Neuronal stem cell (in vitro differentiated cells): ENCODE results near the gene HSPB1.
A peak's percentile ranks its signal among the peaks of the same experiment; 100 is the strongest.

ENCODE experiments used
- DNase-seq: peaks from one replicate; pipeline ENCODE4 v3.0.0-alpha.2; 2013; ENCODE audit warnings: low spot score
- H2AFZ ChIP-seq: one replicate; pipeline ENCODE4 v1.6.1; 2013; ENCODE audit warnings: mild to moderate bottlenecking, low read length, inconsistent platforms
- H2AK5ac ChIP-seq: 2 replicates; pipeline ENCODE4 v1.6.1; 2013; ENCODE audit warnings: low read depth, mild to moderate bottlenecking, inconsistent platforms, low read length, moderate library complexity, mixed read lengths
- H2BK120ac ChIP-seq: 2 replicates; pipeline ENCODE4 v1.6.1; 2013; ENCODE audit warnings: low read depth, mild to moderate bottlenecking, inconsistent platforms, low read length, moderate library complexity, mixed read lengths
- H2BK12ac ChIP-seq: one replicate; pipeline ENCODE4 v1.6.1; 2013; ENCODE audit warnings: low read length, inconsistent platforms
- H2BK15ac ChIP-seq: 2 replicates; pipeline ENCODE4 v1.6.1; 2013; ENCODE audit warnings: mild to moderate bottlenecking, low read length, inconsistent platforms, mixed read lengths
- H2BK5ac ChIP-seq: one replicate; pipeline ENCODE4 v1.6.1; 2013; ENCODE audit warnings: inconsistent platforms, mild to moderate bottlenecking, low read length, moderate library complexity
- H3K14ac ChIP-seq: one replicate; pipeline ENCODE4 v1.6.1; 2013; ENCODE audit warnings: low read length, inconsistent platforms
- H3K18ac ChIP-seq: 2 replicates; pipeline ENCODE4 v1.6.1; 2013; ENCODE audit warnings: low read length, inconsistent platforms
- H3K23ac ChIP-seq: 2 replicates; pipeline ENCODE4 v1.6.1; 2013; ENCODE audit warnings: low read depth, mild to moderate bottlenecking, mixed read lengths, low read length, inconsistent platforms; ENCODE audit not compliant: poor library complexity
- H3K27ac ChIP-seq: replicated peaks from 3 replicates; pipeline ENCODE4 v1.5.1; 2013; ENCODE audit warnings: low read length, inconsistent platforms
- H3K27me3 ChIP-seq, 3 experiments: 2 replicates each; pipeline ENCODE4 v1.6.1; 2013; ENCODE audit warnings: low read length in 3 of 3, mild to moderate bottlenecking in 2 of 3, inconsistent platforms in 1 of 3, low read depth in 1 of 3, mixed read lengths in 1 of 3, moderate library complexity in 1 of 3; ENCODE audit not compliant: control insufficient read depth in 3 of 3, insufficient read depth in 3 of 3
- H3K36me3 ChIP-seq, 2 donors: replicated peaks in 1 of 2; 2 replicates each; pipeline ENCODE4 v1.6.1; 2013; ENCODE audit warnings: low read length in 2 of 2; ENCODE audit not compliant: control insufficient read depth in 2 of 2, insufficient read depth in 2 of 2
- H3K4ac ChIP-seq: 2 replicates; pipeline ENCODE4 v1.6.1; 2013; ENCODE audit warnings: inconsistent platforms, mild to moderate bottlenecking, low read length, moderate library complexity
- H3K4me1 ChIP-seq, 2 donors: 1 replicate in 1 of 2; 2 replicates in 1 of 2; pipeline ENCODE4 v1.6.1; 2013; ENCODE audit warnings: low read length in 2 of 2, low read depth in 1 of 2; ENCODE audit not compliant: control insufficient read depth in 2 of 2, insufficient read depth in 1 of 2
- H3K4me2 ChIP-seq: one replicate; pipeline ENCODE4 v1.6.1; 2013; ENCODE audit warnings: mild to moderate bottlenecking, low read length, inconsistent platforms; ENCODE audit not compliant: insufficient read depth, poor library complexity, severe bottlenecking
- H3K4me3 ChIP-seq, 2 donors: 2 replicates each; pipeline ENCODE4 v1.5.1; 2013; ENCODE audit warnings: low read length in 2 of 2, mild to moderate bottlenecking in 2 of 2, inconsistent platforms in 1 of 2, moderate library complexity in 1 of 2
- H3K79me1 ChIP-seq: one replicate; pipeline ENCODE4 v1.6.1; 2013; ENCODE audit warnings: low read depth, mild to moderate bottlenecking, inconsistent platforms, low read length, moderate library complexity
- H3K9ac ChIP-seq: one replicate; pipeline ENCODE4 v1.6.1; 2013; ENCODE audit warnings: mild to moderate bottlenecking, low read depth, low read length, inconsistent platforms; ENCODE audit not compliant: poor library complexity
- H3K9me3 ChIP-seq, 2 donors: replicated peaks in 1 of 2; 2 replicates each; pipeline versions ENCODE3 to v1.6.1; 2013; ENCODE audit warnings: low read length in 2 of 2, mild to moderate bottlenecking in 2 of 2, inconsistent platforms in 1 of 2, low read depth in 1 of 2, mixed read lengths in 1 of 2, moderate library complexity in 1 of 2; ENCODE audit not compliant: control insufficient read depth in 2 of 2, insufficient read depth in 1 of 2
- H4K8ac ChIP-seq: one replicate; pipeline ENCODE4 v1.6.1; 2013; ENCODE audit warnings: low read depth, mild to moderate bottlenecking, inconsistent platforms, low read length, moderate library complexity
- H4K91ac ChIP-seq: one replicate; pipeline ENCODE4 v1.6.1; 2013; ENCODE audit warnings: low read length, low read depth, mild to moderate bottlenecking, inconsistent platforms; ENCODE audit not compliant: poor library complexity
- WGBS, 2 donors: extraction: QIAGEN DNeasy Blood & Tissue Kit; methylation state at CpG; one replicate each; pipeline ENCODE4 v1.1.7; 2013; ENCODE audit warnings: missing lambda C conversion rate in 2 of 2, mixed read lengths in 1 of 2; ENCODE audit not compliant: insufficient read length in 2 of 2, insufficient replicate concordance in 1 of 2; ENCODE audit errors: extremely low coverage in 2 of 2; 5-methylcytosine and 5-hydroxymethylcytosine counted together

HSPB1 gene

GRCh38 chr7:76293407-76293901, 9.0 kb upstream of the HSPB1 start:
- Histone ChIP-seq H2BK120ac (no peak overlapping the region), H3K4ac (no peak overlapping the region), H3K18ac (no peak overlapping the region), H2BK15ac (no peak overlapping the region), H3K79me1 (no peaks in the 10 kb centered on the region), H3K4me2 (no peak overlapping the region), H2AFZ (no peak overlapping the region), H3K9me3 (no peaks in the 10 kb centered on the region), H2BK5ac (no peak overlapping the region), H3K27me3 (peaks cover 0 to 4% (median 0%) of the 10 kb centered on the region in 3 experiments), H2BK12ac (no peak overlapping the region), H4K91ac (no peak overlapping the region), H3K4me3 (no peak overlapping the region), H2AK5ac (peak overlapping the region; percentile 61), H3K36me3 (no peaks in the 10 kb centered on the region), H3K9ac (no peak overlapping the region), H3K14ac (no peak overlapping the region), H4K8ac (no peak overlapping the region), H3K23ac (no peak overlapping the region), H3K27ac (no peak overlapping the region), H3K4me1 (peaks cover 6 to 11% of the 10 kb centered on the region in 2 donors)
- no CpG with 5 or more reads among the region's 8 CpGs for WGBS, 2 donors
- DNase-seq, result no peak

DNA sequence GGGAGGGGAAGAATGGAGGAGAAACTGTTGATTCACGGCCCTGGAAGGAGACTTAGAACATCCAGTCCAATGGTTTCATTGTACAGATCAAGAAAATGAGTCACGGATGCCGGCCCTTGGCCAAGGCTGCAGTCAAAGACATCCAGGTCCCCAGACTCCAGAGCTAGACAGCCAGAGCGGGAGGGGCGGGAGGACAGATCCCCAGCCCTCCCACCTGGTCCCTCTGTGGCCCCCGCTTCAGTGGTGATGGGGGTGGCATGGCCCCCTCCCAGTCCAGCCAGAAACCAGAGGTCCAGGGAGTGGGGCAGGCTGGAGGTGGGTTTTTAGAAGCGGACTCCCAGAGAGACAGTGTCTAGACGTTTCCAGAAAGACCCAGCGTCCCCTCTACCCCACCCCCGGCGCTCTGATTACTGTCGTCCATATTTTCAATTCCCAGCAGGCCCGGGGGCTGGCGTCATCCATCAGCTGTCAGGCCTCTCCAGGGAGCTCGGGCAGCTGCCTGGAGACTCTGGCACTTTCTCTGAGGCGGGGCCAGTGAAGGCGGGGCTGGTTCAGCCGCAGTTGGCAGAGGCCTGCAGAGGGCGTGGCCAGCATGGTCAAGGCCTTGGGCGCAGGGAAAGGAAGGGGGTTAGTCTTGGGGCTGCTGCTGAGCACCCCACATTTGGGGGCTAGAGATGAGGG, 8.0 kb upstream of the HSPB1 start:
- Histone ChIP-seq H2AK5ac (peak overlapping the region; percentile 75), H3K9ac (no peak overlapping the region), H3K27me3 (peaks cover 0 to 4% (median 0%) of the 10 kb centered on the region in 3 experiments), H3K4me3 (no peak overlapping the region), H2AFZ (peak overlapping the region; percentile 75), H4K91ac (no peak overlapping the region), H3K4me1 (peaks cover 6 to 11% of the 10 kb centered on the region in 2 donors), H3K4ac (no peak overlapping the region), H3K14ac (no peak overlapping the region), H3K4me2 (no peak overlapping the region), H2BK5ac (peak overlapping the region; percentile 48), H3K27ac (no peak overlapping the region), H3K18ac (peak overlapping the region; percentile 64), H3K79me1 (no peaks in the 10 kb centered on the region), H2BK15ac (no peak overlapping the region), H3K23ac (peak overlapping the region; percentile 85), H4K8ac (no peak overlapping the region), H3K9me3 (no peaks in the 10 kb centered on the region), H2BK120ac (no peak overlapping the region), H3K36me3 (no peaks in the 10 kb centered on the region), H2BK12ac (no peak overlapping the region)
- WGBS, 2 donors, result no CpG with 5 or more reads among the region's 20 CpGs
- no peak for DNase-seq

DNA sequence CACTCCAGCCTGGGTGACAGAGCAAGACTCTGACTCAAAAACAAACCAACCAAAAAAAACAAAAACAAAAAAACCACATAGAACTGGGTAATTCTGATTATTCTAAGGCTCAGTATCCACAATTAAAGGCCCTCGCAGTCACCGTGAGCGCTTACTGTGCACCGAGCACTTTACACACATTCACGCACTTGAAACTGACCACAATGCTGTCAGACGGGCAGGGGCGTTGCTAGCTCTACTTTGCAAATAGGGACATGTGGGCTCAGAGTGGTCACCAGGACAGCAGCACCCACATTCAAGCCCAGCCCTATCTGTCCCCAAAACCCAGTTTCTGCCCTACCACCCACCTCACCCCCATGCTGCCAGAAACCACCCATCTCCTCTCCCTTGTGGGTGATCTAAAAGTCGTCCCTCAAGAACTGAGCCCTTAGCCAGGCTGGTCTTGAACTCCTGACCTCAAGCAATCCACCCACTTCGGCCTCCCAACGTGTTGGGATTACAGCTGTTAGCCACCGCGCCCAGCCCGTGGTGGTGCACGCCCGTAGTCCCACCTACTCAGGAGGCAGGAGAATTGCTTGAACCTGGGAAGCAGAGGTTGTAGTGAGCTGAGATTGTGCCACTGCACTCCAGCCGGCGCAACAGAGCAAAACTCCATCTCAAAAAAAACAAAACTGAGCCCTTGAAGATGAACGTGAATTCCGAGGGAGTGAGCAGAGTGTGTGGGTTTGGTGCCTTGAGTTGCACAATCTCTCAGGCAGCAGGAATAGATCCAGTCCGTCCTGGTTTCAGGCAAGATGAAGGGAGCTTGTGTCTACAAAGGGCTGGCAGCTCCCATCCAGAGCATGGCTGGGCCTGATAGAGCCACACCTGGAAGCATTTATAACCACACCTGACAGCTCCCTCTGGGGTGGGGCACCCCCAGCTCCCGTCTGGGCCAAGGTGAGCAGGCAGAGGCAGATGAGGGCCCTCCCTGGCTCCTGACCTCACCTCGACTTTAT, 5.4 kb upstream of the HSPB1 start:
- WGBS, 2 donors, result no CpG with 5 or more reads among the region's 22 CpGs
- Histone ChIP-seq H3K27ac (no peak overlapping the region), H3K9me3 (no peaks in the 10 kb centered on the region), H3K79me1 (no peaks in the 10 kb centered on the region), H2BK120ac (no peak overlapping the region), H2BK5ac (no peak overlapping the region), H3K23ac (no peak overlapping the region), H4K8ac (no peak overlapping the region), H3K18ac (no peak overlapping the region), H3K36me3 (no peaks in the 10 kb centered on the region), H3K14ac (no peak overlapping the region), H2BK15ac (no peak overlapping the region), H3K9ac (no peak overlapping the region), H3K4ac (no peak overlapping the region), H3K27me3 (peaks cover under 1 to 7% (median 5%) of the 10 kb centered on the region in 3 experiments), H3K4me3 (no peak overlapping the region), H2AFZ (no peak overlapping the region), H2BK12ac (no peak overlapping the region), H3K4me1 (peaks cover 2% of the 10 kb centered on the region in 2 donors), H4K91ac (no peak overlapping the region), H2AK5ac (no peak overlapping the region), H3K4me2 (no peak overlapping the region)
- DNase-seq, result no peak
